Endothelial cell of umbilical vein (primary cell): ENCODE results near the gene IGFBP4. TPM values are rescaled to one million over a fixed set of nuclear protein-coding genes. Genes with fewer than 3 reads are reported as not detected.

Source experiments
- BruUV-seq: library from RNA; stranded (reverse); fragments of 400-500 nt; replicated peaks from 2 replicates; lab custom pipeline; 2021; lab: Mats Ljungman, UMichigan
- CTCF ChIA-PET: fragments of 300-600, 350-600 bp; sonication (Branson Sonifier 250); formaldehyde crosslinking; loops from one replicate; lab custom pipeline; 2021; ENCODE audit warnings: antibody characterized with exemption, inconsistent platforms; lab: Charles Lee
- POLR2A ChIA-PET: fragments of 300-600, 350-600 bp; sonication (Branson Sonifier 250); formaldehyde crosslinking; loops from one replicate; lab custom pipeline; 2021; ENCODE audit warnings: antibody characterized with exemption, inconsistent platforms; lab: Charles Lee
- DNase-seq: peaks from one replicate; pipeline ENCODE4 v3.0.0-alpha.2; 2011; ENCODE audit warnings: low read depth, low spot score
- FAIRE-seq: peaks from 2 replicates; lab custom pipeline; 2011; peaks lifted over from hg19 to GRCh38; lab: Jason Lieb, UNC
- H2AFZ ChIP-seq: 2 replicates; pipeline ENCODE4 v1.6.0; 2012; ENCODE audit warnings: low read depth, low read length, control low read depth, inconsistent platforms
- H3K27ac ChIP-seq: 2 replicates; pipeline ENCODE4 v1.5.1; 2011; ENCODE audit warnings: low read depth, mild to moderate bottlenecking, control low read depth, low read length, moderate library complexity; ENCODE audit not compliant: insufficient read depth
- H3K27me3 ChIP-seq, 2 experiments: 2 replicates each; pipeline versions ENCODE4 v1.6.0 to v1.6.1; 2011; ENCODE audit warnings: low read length in 2 of 2, mixed read lengths in 1 of 2; ENCODE audit not compliant: control insufficient read depth in 2 of 2, insufficient read depth in 2 of 2
- H3K36me3 ChIP-seq, 2 experiments: 2 replicates in 1 of 2; 3 replicates in 1 of 2; pipeline ENCODE4 v1.5.1; 2011; ENCODE audit warnings: low read length in 2 of 2, mild to moderate bottlenecking in 1 of 2, moderate library complexity in 1 of 2; ENCODE audit not compliant: control insufficient read depth in 2 of 2, insufficient read depth in 2 of 2; ENCODE audit errors: extremely low read depth in 1 of 2
- H3K4me1 ChIP-seq: 3 replicates; pipeline ENCODE4 v1.5.1; 2011; ENCODE audit warnings: mild to moderate bottlenecking, low read length; ENCODE audit not compliant: control insufficient read depth, insufficient read depth; ENCODE audit errors: extremely low read depth
- H3K4me2 ChIP-seq: 2 replicates; pipeline ENCODE4 v1.6.1; 2011; ENCODE audit warnings: low read length, control low read depth, mixed read lengths; ENCODE audit not compliant: insufficient read depth
- H3K4me3 ChIP-seq, 3 experiments: fragments of 200-600 bp in 1 of 3; sonication (generic), shearing (Covaris generic) in 1 of 3; replicated peaks in 1 of 3; 2 replicates each; pipeline ENCODE4 v1.5.1; 2011 to 2016; ENCODE audit warnings: control low read depth in 3 of 3, low read length in 3 of 3, mild to moderate bottlenecking in 2 of 3, inconsistent platforms in 1 of 3, low read depth in 1 of 3, moderate library complexity in 1 of 3; ENCODE audit not compliant: insufficient read depth in 1 of 3
- H3K79me2 ChIP-seq: 2 replicates; pipeline ENCODE4 v1.6.0; 2012; ENCODE audit warnings: low read length, inconsistent platforms; ENCODE audit not compliant: control insufficient read depth, insufficient read depth
- H3K9ac ChIP-seq: replicated peaks from 2 replicates; pipeline ENCODE3; 2011; ENCODE audit warnings: low read length, control low read depth; ENCODE audit not compliant: insufficient read depth; ENCODE audit errors: extremely low read depth
- H3K9me1 ChIP-seq: replicated peaks from 3 replicates; pipeline ENCODE4 v1.6.0; 2011; ENCODE audit warnings: mild to moderate bottlenecking, low read length; ENCODE audit not compliant: control insufficient read depth, insufficient read depth; ENCODE audit errors: extremely low read depth
- H3K9me3 ChIP-seq: replicated peaks from 2 replicates; pipeline ENCODE4 v1.5.1; 2012; ENCODE audit warnings: low read length, inconsistent platforms; ENCODE audit not compliant: control insufficient read depth, insufficient read depth
- H4K20me1 ChIP-seq: replicated peaks from 2 replicates; pipeline ENCODE3; 2011; ENCODE audit warnings: mild to moderate bottlenecking, low read length; ENCODE audit not compliant: control insufficient read depth, insufficient read depth; ENCODE audit errors: extremely low read depth
- EZH2 ChIP-seq: IDR thresholded peaks from 2 replicates; pipeline ENCODE4 v1.6.1; 2012; ENCODE audit warnings: borderline replicate concordance, low read depth, mild to moderate bottlenecking, moderate library complexity, low read length, inconsistent platforms; ENCODE audit not compliant: severe bottlenecking
- FOS ChIP-seq: IDR thresholded peaks from 2 replicates; pipeline ENCODE4 v1.6.1; 2011; ENCODE audit warnings: mild to moderate bottlenecking, low read length, moderate library complexity, borderline replicate concordance; ENCODE audit not compliant: insufficient read depth
- GATA2 ChIP-seq: IDR thresholded peaks from 2 replicates; pipeline ENCODE4 v1.7.0; 2011; ENCODE audit warnings: low read depth, mild to moderate bottlenecking, moderate library complexity, mixed read lengths, low read length; ENCODE audit not compliant: insufficient read length, insufficient read depth
- JUN ChIP-seq: IDR thresholded peaks from 2 replicates; pipeline ENCODE4 v1.6.1; 2011; ENCODE audit warnings: borderline replicate concordance, low read depth; ENCODE audit not compliant: insufficient read length, insufficient read depth
- MYC ChIP-seq: IDR thresholded peaks from one replicate; pipeline ENCODE4 v1.6.1; 2011; ENCODE audit warnings: mild to moderate bottlenecking, low read depth, low read length
- POLR2A ChIP-seq: IDR thresholded peaks from 2 replicates; pipeline ENCODE4 v1.6.1; 2012; ENCODE audit warnings: low read depth, mild to moderate bottlenecking, control low read depth, low read length
- POLR2AphosphoS5 ChIP-seq: IDR thresholded peaks from 2 replicates; pipeline ENCODE4 v1.6.1; 2012; ENCODE audit warnings: low read depth, mild to moderate bottlenecking, control low read depth, low read length, moderate library complexity; ENCODE audit not compliant: insufficient read depth
- dilution Hi-C: fragments of 300-500 bp; cut with MboI; formaldehyde crosslinking; loops from one replicate; pipeline ENCODE4 v1.15.0; 2019; ENCODE audit warnings: low sequenced_read_pairs; ENCODE audit not compliant: extremely low pct_ligation_motif_present
- intact Hi-C: fragments of 100-400 bp; cut with micrococcal nuclease; formaldehyde crosslinking; loops from one replicate; pipeline ENCODE4 v1.10.0; 2022
- polyA plus RNA-seq, 4 experiments: library from polyadenylated mRNA; depleted of rRNA in 3 of 4; stranded (reverse) in 3 of 4; unstranded in 1 of 4; fragments of >200 nt; gene quantifications; 2 replicates each; pipeline versions ENCODE4 v1.2.1 to v1.2.3, GENCODE V29; 2011 to 2012; ENCODE audit warnings: missing spikeins in 1 of 4
- total RNA-seq: library from RNA; stranded (reverse); gene quantifications from 2 replicates; pipeline ENCODE4 v1.2.3, GENCODE V29; 2021
- TF ChIP-seq, protein P1 (sequence below): IDR thresholded peaks from 2 replicates; pipeline ENCODE4 v1.6.1; 2011; ENCODE audit not compliant: insufficient read depth, insufficient read length
- TF ChIP-seq, protein P2 (sequence below), 2 donors: IDR thresholded peaks; 1 replicate in 1 of 2; 2 replicates in 1 of 2; pipeline ENCODE4 v1.5.1; 2011; ENCODE audit warnings: low read length in 2 of 2, mild to moderate bottlenecking in 2 of 2, moderate library complexity in 2 of 2, control low read depth in 1 of 2, inconsistent platforms in 1 of 2, low read depth in 1 of 2; ENCODE audit not compliant: insufficient read depth in 1 of 2; ENCODE audit errors: extremely low read depth in 1 of 2

IGFBP4 gene
- total and polyA plus RNA-seq, 2 donors (not counting 3 experiments of a cell fraction or from before 2014, with no cell fraction given), result 377 to 618 TPM

DNA sequence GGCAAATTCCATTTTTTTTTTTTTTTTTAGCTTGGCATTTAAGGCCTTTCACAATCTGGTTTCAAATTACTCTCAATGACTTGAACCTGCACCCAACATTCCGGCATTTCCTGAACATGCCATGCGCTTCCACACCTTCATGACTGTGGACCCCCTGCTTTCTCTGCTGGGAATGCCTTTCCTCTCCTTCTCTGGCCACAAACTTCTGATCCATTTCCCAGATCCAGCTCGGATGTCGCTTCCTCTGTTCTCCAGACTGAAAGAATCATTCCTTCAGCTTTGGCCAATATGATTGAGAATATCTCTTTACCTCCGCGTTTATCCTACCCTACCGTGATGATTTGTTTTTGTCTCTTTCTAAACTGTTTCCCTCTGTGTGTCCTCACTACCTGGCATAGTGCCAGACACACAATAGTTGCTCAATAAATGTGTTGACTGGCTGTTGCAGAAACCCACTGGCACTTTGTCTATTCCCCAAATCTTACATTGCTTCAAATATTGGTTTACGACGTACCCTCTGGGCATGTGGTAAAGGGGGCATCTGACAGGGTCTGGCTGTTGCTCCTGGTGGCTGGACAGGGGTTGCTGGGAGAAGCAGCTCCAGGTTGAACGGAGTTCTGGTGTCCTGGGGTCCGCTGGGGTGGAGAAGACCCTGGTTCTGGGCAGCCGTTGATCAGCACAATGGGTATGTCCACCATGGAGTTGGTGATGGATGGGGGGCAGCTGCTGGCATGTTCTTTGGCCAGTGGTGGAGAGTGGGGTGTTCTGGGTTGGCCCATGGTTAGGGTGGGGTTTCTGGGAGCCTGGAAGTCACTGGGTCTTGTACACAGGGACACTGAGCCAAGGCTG is 43.5 kb downstream of the IGFBP4 start:
- intact Hi-C loops (no loop called here), dilution Hi-C loops (no loop called here)
- no peak overlapping the region for H3K4me3 ChIP-seq
- TF ChIP-seq MYC, result no peak
- TF ChIP-seq JUN, result no peak
- no peak for TF ChIP-seq POLR2A
- TF ChIP-seq EZH2, result no peak
- TF ChIP-seq, protein P1, sequence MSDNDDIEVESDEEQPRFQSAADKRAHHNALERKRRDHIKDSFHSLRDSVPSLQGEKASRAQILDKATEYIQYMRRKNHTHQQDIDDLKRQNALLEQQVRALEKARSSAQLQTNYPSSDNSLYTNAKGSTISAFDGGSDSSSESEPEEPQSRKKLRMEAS, result no peak
- TF ChIP-seq POLR2AphosphoS5, result no peak
- no peak for TF ChIP-seq FOS
- TF ChIP-seq GATA2, result no peak
- TF ChIP-seq, protein P2, sequence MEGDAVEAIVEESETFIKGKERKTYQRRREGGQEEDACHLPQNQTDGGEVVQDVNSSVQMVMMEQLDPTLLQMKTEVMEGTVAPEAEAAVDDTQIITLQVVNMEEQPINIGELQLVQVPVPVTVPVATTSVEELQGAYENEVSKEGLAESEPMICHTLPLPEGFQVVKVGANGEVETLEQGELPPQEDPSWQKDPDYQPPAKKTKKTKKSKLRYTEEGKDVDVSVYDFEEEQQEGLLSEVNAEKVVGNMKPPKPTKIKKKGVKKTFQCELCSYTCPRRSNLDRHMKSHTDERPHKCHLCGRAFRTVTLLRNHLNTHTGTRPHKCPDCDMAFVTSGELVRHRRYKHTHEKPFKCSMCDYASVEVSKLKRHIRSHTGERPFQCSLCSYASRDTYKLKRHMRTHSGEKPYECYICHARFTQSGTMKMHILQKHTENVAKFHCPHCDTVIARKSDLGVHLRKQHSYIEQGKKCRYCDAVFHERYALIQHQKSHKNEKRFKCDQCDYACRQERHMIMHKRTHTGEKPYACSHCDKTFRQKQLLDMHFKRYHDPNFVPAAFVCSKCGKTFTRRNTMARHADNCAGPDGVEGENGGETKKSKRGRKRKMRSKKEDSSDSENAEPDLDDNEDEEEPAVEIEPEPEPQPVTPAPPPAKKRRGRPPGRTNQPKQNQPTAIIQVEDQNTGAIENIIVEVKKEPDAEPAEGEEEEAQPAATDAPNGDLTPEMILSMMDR (IDR thresholded peaks at IDR 0.05; ENCODE audit: extremely low read depth in 1 of 2, insufficient read depth in 1 of 2, low read depth in 1 of 2, low read length in 2 of 2), result no peak
- H2AFZ ChIP-seq, result no peak overlapping the region
- no peaks in the 10 kb centered on the region for H3K79me2 ChIP-seq
- H3K27ac ChIP-seq, result no peak overlapping the region
- no peak for DNase-seq
- no peak overlapping the region for H3K4me2 ChIP-seq
- H4K20me1 ChIP-seq, result no peaks in the 10 kb centered on the region
- H3K4me1 ChIP-seq, result no peaks in the 10 kb centered on the region
- no peaks in the 10 kb centered on the region for H3K9me1 ChIP-seq
- BruUV-seq, result no TSS peak
- no peaks in the 10 kb centered on the region for H3K9me3 ChIP-seq
- CTCF ChIA-PET, result interaction anchor here (0.8 to 2.8 kb wide), 3 partner anchors 10 to 46 kb away, joined by 3 to 23 read pairs (median 7); partner anchors contain the start of gene TNS4
- peaks cover 2 to 8% of the 10 kb centered on the region in 2 experiments for H3K27me3 ChIP-seq
- no peaks in the 10 kb centered on the region for H3K36me3 ChIP-seq
- FAIRE-seq, result no peak
- POLR2A ChIA-PET, result no interaction called here
- H3K9ac ChIP-seq, result no peak overlapping the region
